K562 (cell line): Measurements from ENCODE around the gene ZNHIT3. TPM values are rescaled to one million over a fixed set of nuclear protein-coding genes. Genes with fewer than 3 reads are reported as not detected.

Experiments
- ATAC-seq: fragments of 200-7000 bp; cut with Tn5 transposase; 3 replicates; pipeline ENCODE4 v1.9.1; 2020; ENCODE audit warnings: moderate library complexity
- BruUV-seq: library from RNA; stranded (reverse); fragments of 400-500 nt; replicated peaks from 2 replicates; lab custom pipeline; 2021; lab: Mats Ljungman, UMichigan
- CTCF ChIA-PET: fragments of 300-600 bp; formaldehyde crosslinking; extraction: SDS; loops from one replicate; lab custom pipeline; 2021; ENCODE audit warnings: low intra/inter-chr PET ratio; lab: Yijun Ruan, JAX
- POLR2A ChIA-PET: fragments of 300-600, 350-650 bp; sonication (Branson Sonifier 250); formaldehyde crosslinking; extraction: SDS; loops from one replicate; lab custom pipeline; 2021; ENCODE audit warnings: antibody characterized with exemption, inconsistent platforms; lab: Yijun Ruan, JAX
- DNase-seq, 4 experiments: peaks; one replicate each; pipeline versions ENCODE4 v3.0.0 to v3.0.0-alpha.2; 2011 to 2018; ENCODE audit warnings: low spot score in 3 of 4, mixed read lengths in 3 of 4; ENCODE audit errors: extremely low read depth in 1 of 4
- FAIRE-seq: peaks from 2 replicates; lab custom pipeline; 2011; peaks lifted over from hg19 to GRCh38; lab: Jason Lieb, UNC
- H2AFZ ChIP-seq: 2 replicates; pipeline ENCODE4 v1.6.0; 2011; ENCODE audit warnings: low read depth, low read length, control low read depth, inconsistent platforms
- H3K27ac ChIP-seq: fragments of 200-600 bp; 3 replicates; pipeline ENCODE4 v1.8.0; 2011; ENCODE audit warnings: low read depth, mild to moderate bottlenecking, control low read depth, inconsistent platforms, low read length, moderate library complexity, mixed read lengths; ENCODE audit errors: extremely low read depth
- H3K27me3 ChIP-seq, 2 experiments: fragments of 300-600 bp in 1 of 2; 2 replicates in 1 of 2; 3 replicates in 1 of 2; pipeline versions ENCODE4 v1.6.0 to v1.8.0; 2011; ENCODE audit warnings: inconsistent platforms in 2 of 2, low read length in 2 of 2, mild to moderate bottlenecking in 1 of 2, mixed read lengths in 1 of 2, moderate library complexity in 1 of 2; ENCODE audit not compliant: control insufficient read depth in 2 of 2, insufficient read depth in 2 of 2
- H3K36me3 ChIP-seq: fragments of 300-600 bp; 3 replicates; pipeline ENCODE4 v1.8.0; 2011; ENCODE audit warnings: mild to moderate bottlenecking, low read length, inconsistent platforms; ENCODE audit not compliant: control insufficient read depth, insufficient read depth
- H3K4me1 ChIP-seq, 2 experiments: fragments of 200-600 bp in 1 of 2; replicated peaks in 1 of 2; 2 replicates in 1 of 2; 3 replicates in 1 of 2; pipeline versions ENCODE4 v1.5.1 to v1.8.0; 2011; ENCODE audit warnings: inconsistent platforms in 2 of 2, low read length in 2 of 2, mild to moderate bottlenecking in 1 of 2, mixed read lengths in 1 of 2, moderate library complexity in 1 of 2; ENCODE audit not compliant: control insufficient read depth in 2 of 2, insufficient read depth in 2 of 2
- H3K4me2 ChIP-seq: 2 replicates; pipeline ENCODE4 v1.6.1; 2011; ENCODE audit warnings: low read length, control low read depth, inconsistent platforms, mixed read lengths; ENCODE audit not compliant: insufficient read depth
- H3K4me3 ChIP-seq: fragments of 200-600 bp; sonication (generic), shearing (Covaris generic); 2 replicates; pipeline ENCODE4 v1.5.1; 2016; ENCODE audit warnings: control low read depth, inconsistent platforms
- H3K79me2 ChIP-seq: fragments of 200-600 bp; 3 replicates; pipeline ENCODE4 v1.8.0; 2011; ENCODE audit warnings: low read length, inconsistent platforms; ENCODE audit not compliant: control insufficient read depth, insufficient read depth
- H3K9ac ChIP-seq, 2 experiments: 2 replicates each; pipeline versions ENCODE4 v1.6.0 to v1.6.1; 2011; ENCODE audit warnings: low read depth in 2 of 2, low read length in 2 of 2, control low read depth in 1 of 2, inconsistent platforms in 1 of 2, mild to moderate bottlenecking in 1 of 2, mixed read lengths in 1 of 2; ENCODE audit not compliant: insufficient read depth in 1 of 2
- H3K9me1 ChIP-seq: one replicate; pipeline ENCODE4 v1.6.0; 2011; ENCODE audit warnings: inconsistent platforms, mild to moderate bottlenecking, low read length, moderate library complexity; ENCODE audit not compliant: control insufficient read depth, insufficient read depth
- H3K9me3 ChIP-seq: replicated peaks from 2 replicates; pipeline ENCODE4 v1.5.1; 2011; ENCODE audit warnings: low read depth, low read length, inconsistent platforms; ENCODE audit not compliant: control insufficient read depth, insufficient read depth
- H4K20me1 ChIP-seq: replicated peaks from 2 replicates; pipeline ENCODE4 v1.6.1; 2011; ENCODE audit warnings: low read length, inconsistent platforms, mixed read lengths; ENCODE audit not compliant: control insufficient read depth, insufficient read depth
- PHF8 ChIP-seq: fragments of 200-600 bp; sonication (generic); IDR thresholded peaks from 2 replicates; pipeline ENCODE4 v1.6.1; 2012; ENCODE audit warnings: mixed run types, mild to moderate bottlenecking, inconsistent platforms, low read length, moderate library complexity, borderline replicate concordance
- SMAD3 ChIP-seq: fragments of 450-650 bp; formaldehyde crosslinking; conservative IDR thresholded peaks from 2 replicates; pipeline ENCODE4 v1.4.0; 2020; ENCODE audit warnings: mild to moderate bottlenecking
- ZNF766 ChIP-seq: fragments of 200-800 bp; sonication (Bioruptor generic); conservative IDR thresholded peaks from 2 replicates; pipeline ENCODE4 v1.6.1; 2016; ENCODE audit warnings: missing genetic modification characterization, missing compliant biosample characterization
- WGBS: fragments of 100-300 bp; shearing (Covaris generic); methylation state at CpG from one replicate; pipeline ENCODE4 v1.1.6; 2016; ENCODE audit warnings: low coverage, mixed read lengths; ENCODE audit not compliant: insufficient coverage; ENCODE audit errors: missing lambda C conversion rate; 5-methylcytosine and 5-hydroxymethylcytosine counted together
- in situ Hi-C: fragments of 300-500 bp; cut with MboI; formaldehyde crosslinking; loops from 4 replicates; pipeline ENCODE4 v1.15.0; 2018; ENCODE audit warnings: inconsistent platforms, mixed read lengths
- intact Hi-C: fragments of 100-400 bp; cut with micrococcal nuclease; formaldehyde crosslinking; loops from 2 replicates; pipeline ENCODE4 v1.14.2; 2022
- polyA plus RNA-seq, 8 experiments: library from polyadenylated mRNA; depleted of rRNA in 4 of 8; stranded (reverse) in 5 of 8; unstranded in 3 of 8; fragments of >200 nt; fragmentation: Nextera tagmentation in 2 of 8; fragmentation: Illumina TruSeq in 1 of 8; extraction: Ambion mirVana in 2 of 8; extraction: Trizol in 1 of 8; gene quantifications; 2 replicates each; pipeline versions ENCODE4 v1.2.1 to v1.2.3, GENCODE V29; 2011 to 2014; ENCODE audit warnings: inconsistent platforms in 1 of 8, missing spikeins in 1 of 8
- total RNA-seq, 7 experiments: library from RNA; depleted of rRNA in 6 of 7; stranded (reverse); fragments of >200 nt in 6 of 7; fragmentation: Illumina TruSeq in 2 of 7; extraction: Trizol in 2 of 7; gene quantifications; 2 replicates each; pipeline versions ENCODE4 v1.2.1 to v1.2.3, GENCODE V29; 2011 to 2021; ENCODE audit warnings: low replicate concordance in 1 of 7
- TF ChIP-seq, protein P1 (sequence below): fragments of 450-650 bp; IDR thresholded peaks from 2 replicates; pipeline ENCODE4 v1.6.1; 2016; ENCODE audit warnings: mild to moderate bottlenecking
- TF ChIP-seq, protein P2 (sequence below): fragments of 450-650 bp; formaldehyde crosslinking; conservative IDR thresholded peaks from 2 replicates; pipeline ENCODE4 v1.4.0; 2022; ENCODE audit warnings: mild to moderate bottlenecking, missing genetic modification characterization
- TF ChIP-seq, protein P3 (sequence below), 2 experiments: fragments of 450-650 bp; IDR thresholded peaks; 2 replicates each; pipeline ENCODE4 v1.6.1; 2016

The ZNHIT3 gene
- total and polyA plus RNA-seq, 9 of the 15 experiments (the other 6 are each of a cell fraction or from before 2014, with no cell fraction given): 45.0 to 300 (median 88.4) TPM

DNA sequence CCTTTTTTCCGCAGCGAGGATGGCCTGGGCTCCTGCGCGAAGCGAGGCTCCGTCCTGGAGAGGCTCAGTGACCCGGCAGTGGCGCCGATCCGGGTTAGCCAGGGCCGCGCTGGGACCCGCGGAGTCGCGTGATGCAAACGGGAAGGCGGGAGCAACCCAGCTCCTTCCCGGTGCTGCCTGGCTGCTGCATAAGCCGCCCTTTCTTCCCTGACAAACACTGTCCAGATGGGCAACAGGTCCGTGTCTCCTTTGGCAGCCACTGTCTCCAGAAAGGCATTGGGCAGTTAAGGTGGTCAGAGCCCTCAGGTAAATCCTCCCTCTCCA is 21.8 kb upstream of the ZNHIT3 start:
- intact Hi-C loops: no loop called here
- H4K20me1 ChIP-seq: peaks cover 10% of the 10 kb centered on the region; the same call in 1 of the 2 replicates
- peaks cover 10 to 57% of the 10 kb centered on the region in 2 experiments for H3K27me3 ChIP-seq
- no peaks in the 10 kb centered on the region for H3K9me3 ChIP-seq
- POLR2A ChIA-PET: interaction anchor here (1.1 kb wide), 1 partner anchor 22 kb away, joined by 4 read pairs; the partner anchor contains the start of gene ZNHIT3
- H3K4me3 ChIP-seq: no peak overlapping the region
- no TSS peak for BruUV-seq
- TF ChIP-seq, protein P1, sequence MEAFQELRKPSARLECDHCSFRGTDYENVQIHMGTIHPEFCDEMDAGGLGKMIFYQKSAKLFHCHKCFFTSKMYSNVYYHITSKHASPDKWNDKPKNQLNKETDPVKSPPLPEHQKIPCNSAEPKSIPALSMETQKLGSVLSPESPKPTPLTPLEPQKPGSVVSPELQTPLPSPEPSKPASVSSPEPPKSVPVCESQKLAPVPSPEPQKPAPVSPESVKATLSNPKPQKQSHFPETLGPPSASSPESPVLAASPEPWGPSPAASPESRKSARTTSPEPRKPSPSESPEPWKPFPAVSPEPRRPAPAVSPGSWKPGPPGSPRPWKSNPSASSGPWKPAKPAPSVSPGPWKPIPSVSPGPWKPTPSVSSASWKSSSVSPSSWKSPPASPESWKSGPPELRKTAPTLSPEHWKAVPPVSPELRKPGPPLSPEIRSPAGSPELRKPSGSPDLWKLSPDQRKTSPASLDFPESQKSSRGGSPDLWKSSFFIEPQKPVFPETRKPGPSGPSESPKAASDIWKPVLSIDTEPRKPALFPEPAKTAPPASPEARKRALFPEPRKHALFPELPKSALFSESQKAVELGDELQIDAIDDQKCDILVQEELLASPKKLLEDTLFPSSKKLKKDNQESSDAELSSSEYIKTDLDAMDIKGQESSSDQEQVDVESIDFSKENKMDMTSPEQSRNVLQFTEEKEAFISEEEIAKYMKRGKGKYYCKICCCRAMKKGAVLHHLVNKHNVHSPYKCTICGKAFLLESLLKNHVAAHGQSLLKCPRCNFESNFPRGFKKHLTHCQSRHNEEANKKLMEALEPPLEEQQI: no peak
- TF ChIP-seq, protein P2, sequence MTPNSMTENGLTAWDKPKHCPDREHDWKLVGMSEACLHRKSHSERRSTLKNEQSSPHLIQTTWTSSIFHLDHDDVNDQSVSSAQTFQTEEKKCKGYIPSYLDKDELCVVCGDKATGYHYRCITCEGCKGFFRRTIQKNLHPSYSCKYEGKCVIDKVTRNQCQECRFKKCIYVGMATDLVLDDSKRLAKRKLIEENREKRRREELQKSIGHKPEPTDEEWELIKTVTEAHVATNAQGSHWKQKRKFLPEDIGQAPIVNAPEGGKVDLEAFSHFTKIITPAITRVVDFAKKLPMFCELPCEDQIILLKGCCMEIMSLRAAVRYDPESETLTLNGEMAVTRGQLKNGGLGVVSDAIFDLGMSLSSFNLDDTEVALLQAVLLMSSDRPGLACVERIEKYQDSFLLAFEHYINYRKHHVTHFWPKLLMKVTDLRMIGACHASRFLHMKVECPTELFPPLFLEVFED (CRISPR knock-in tag): no peak
- no peak for TF ChIP-seq ZNF766 (CRISPR knock-in tag)
- no peak for TF ChIP-seq SMAD3 (CRISPR knock-in tag)
- TF ChIP-seq PHF8: no peak
- TF ChIP-seq, protein P3, sequence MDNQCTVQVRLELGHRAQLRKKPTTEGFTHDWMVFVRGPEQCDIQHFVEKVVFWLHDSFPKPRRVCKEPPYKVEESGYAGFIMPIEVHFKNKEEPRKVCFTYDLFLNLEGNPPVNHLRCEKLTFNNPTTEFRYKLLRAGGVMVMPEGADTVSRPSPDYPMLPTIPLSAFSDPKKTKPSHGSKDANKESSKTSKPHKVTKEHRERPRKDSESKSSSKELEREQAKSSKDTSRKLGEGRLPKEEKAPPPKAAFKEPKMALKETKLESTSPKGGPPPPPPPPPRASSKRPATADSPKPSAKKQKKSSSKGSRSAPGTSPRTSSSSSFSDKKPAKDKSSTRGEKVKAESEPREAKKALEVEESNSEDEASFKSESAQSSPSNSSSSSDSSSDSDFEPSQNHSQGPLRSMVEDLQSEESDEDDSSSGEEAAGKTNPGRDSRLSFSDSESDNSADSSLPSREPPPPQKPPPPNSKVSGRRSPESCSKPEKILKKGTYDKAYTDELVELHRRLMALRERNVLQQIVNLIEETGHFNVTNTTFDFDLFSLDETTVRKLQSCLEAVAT (IDR thresholded peaks at IDR 0.05): no peak
- H3K27ac ChIP-seq: no peak overlapping the region
- 8% methylated on average over 13 of the region's 21 CpGs for WGBS
- H3K79me2 ChIP-seq: no peaks in the 10 kb centered on the region
- no peak for FAIRE-seq
- H2AFZ ChIP-seq: no peak overlapping the region
- in situ Hi-C loops: loop anchor here (25.0 kb wide), 1 partner anchor 102 kb away; no protein-coding TSS in a partner anchor
- ATAC-seq: no peak
- no peak overlapping the region for H3K4me2 ChIP-seq
- CTCF ChIA-PET: no interaction called here
- H3K9ac ChIP-seq: no peak overlapping the region
- DNase-seq: no peak
- H3K4me1 ChIP-seq: peaks cover 0 to 12% of the 10 kb centered on the region in 2 experiments; a peak in 2 of 5 replicates
- H3K9me1 ChIP-seq: peaks cover 4% of the 10 kb centered on the region
- H3K36me3 ChIP-seq: no peaks in the 10 kb centered on the region
